OCI-LY7 (cell line): ENCODE measurements around the gene ANK3. TPM values are rescaled to one million over a fixed set of nuclear protein-coding genes. Genes with fewer than 3 reads are reported as not detected.

Experiments
- BruUV-seq: library from RNA; stranded (reverse); fragments of 400-500 nt; replicated peaks from 2 replicates; lab custom pipeline; 2021; lab: Mats Ljungman, UMichigan
- CTCF ChIA-PET: fragments of 300-600 bp; sonication (Branson Sonifier 250); formaldehyde crosslinking; loops from one replicate; lab custom pipeline; 2022; ENCODE audit warnings: antibody characterized with exemption; ENCODE audit not compliant: unreplicated experiment; lab: Charles Lee
- POLR2A ChIA-PET: fragments of 300-600 bp; sonication (Branson Sonifier 250); formaldehyde crosslinking; loops from one replicate; lab custom pipeline; 2022; ENCODE audit warnings: antibody characterized with exemption; lab: Charles Lee
- DNase-seq: peaks from one replicate; pipeline ENCODE4 v3.0.0-alpha.2; 2015; ENCODE audit warnings: low spot score
- H2AFZ ChIP-seq: fragments of 200-600 bp; sonication (generic), shearing (Covaris generic); 2 replicates; pipeline ENCODE4 v1.6.1; 2014; ENCODE audit warnings: mild to moderate bottlenecking, antibody characterized with exemption, low read length, moderate library complexity
- H3K27ac ChIP-seq: fragments of 200-600 bp; sonication (generic); 2 replicates; pipeline ENCODE4 v1.5.1; 2014; ENCODE audit warnings: mixed run types, low read depth, mild to moderate bottlenecking, moderate library complexity, low read length, inconsistent platforms; ENCODE audit not compliant: poor library complexity, severe bottlenecking
- H3K36me3 ChIP-seq: fragments of 200-600 bp; sonication (generic); 2 replicates; pipeline ENCODE4 v1.6.1; 2014; ENCODE audit warnings: mild to moderate bottlenecking, antibody characterized with exemption, low read length, moderate library complexity, mixed read lengths; ENCODE audit not compliant: insufficient read depth
- H3K4me1 ChIP-seq: fragments of 200-600 bp; sonication (generic); 2 replicates; pipeline ENCODE4 v1.5.1; 2014; ENCODE audit warnings: mild to moderate bottlenecking, low read length; ENCODE audit not compliant: insufficient read depth, poor library complexity, severe bottlenecking
- H3K4me2 ChIP-seq: fragments of 200-600 bp; sonication (generic); 2 replicates; pipeline ENCODE4 v1.6.1; 2014; ENCODE audit warnings: mild to moderate bottlenecking, low read length
- H3K4me3 ChIP-seq: fragments of 200-600 bp; sonication (generic); 2 replicates; pipeline ENCODE4 v1.5.1; 2014; ENCODE audit warnings: mild to moderate bottlenecking, low read depth, low read length; ENCODE audit not compliant: poor library complexity, severe bottlenecking
- H3K79me2 ChIP-seq: fragments of 200-600 bp; sonication (generic); 2 replicates; pipeline ENCODE4 v1.6.1; 2016; ENCODE audit warnings: low read depth, mild to moderate bottlenecking, low read length, moderate library complexity, mixed read lengths; ENCODE audit not compliant: insufficient read depth
- H3K9me2 ChIP-seq: fragments of 200-600 bp; sonication (generic); 2 replicates; pipeline ENCODE4 v1.6.1; 2016; ENCODE audit warnings: mild to moderate bottlenecking, low read length, mixed read lengths; ENCODE audit not compliant: insufficient read depth
- H3K9me3 ChIP-seq: fragments of 200-600 bp; sonication (generic); 2 replicates; pipeline ENCODE4 v1.6.1; 2014; ENCODE audit warnings: mild to moderate bottlenecking, mixed run types, low read length, mixed read lengths
- H4K20me1 ChIP-seq: fragments of 200-600 bp; sonication (generic); 2 replicates; pipeline ENCODE4 v1.6.1; 2014; ENCODE audit warnings: mild to moderate bottlenecking, antibody characterized with exemption, low read length, moderate library complexity, mixed read lengths; ENCODE audit not compliant: insufficient read depth
- CTCF ChIP-seq: fragments of 200-600 bp; sonication (generic); conservative IDR thresholded peaks from 2 replicates; pipeline ENCODE4 v1.5.1; 2014; ENCODE audit warnings: mild to moderate bottlenecking, antibody characterized with exemption, low read length, moderate library complexity, mixed read lengths
- EZH2phosphoT487 ChIP-seq: fragments of 200-600 bp; sonication (generic); IDR thresholded peaks from 2 replicates; pipeline ENCODE4 v1.6.1; 2018; ENCODE audit warnings: low read depth, borderline replicate concordance, mild to moderate bottlenecking, mixed run types, antibody characterized with exemption, low read length, moderate library complexity, mixed read lengths
- intact Hi-C: fragments of 100-400 bp; cut with micrococcal nuclease; formaldehyde crosslinking; loops from one replicate; pipeline ENCODE4 v1.10.0; 2022; ENCODE audit not compliant: unreplicated experiment
- total RNA-seq, 2 experiments: library from RNA; depleted of rRNA in 1 of 2; stranded (reverse); fragments of >200 nt in 1 of 2; shearing (Covaris generic) in 1 of 2; gene quantifications; 2 replicates each; pipeline ENCODE4 v1.2.3, GENCODE V29; 2014 to 2022

ANK3 gene
- total RNA-seq, 2 experiments from 2014 or later, result 0.13 to 0.49 TPM

- POLR2A ChIA-PET, result no interaction called here
- no peak overlapping the region for H2AFZ ChIP-seq
These were observed 26.5 kb downstream of the ANK3 start for GRCh38 chr10:60363187-60363586.

GRCh38 chr10:60362461-60362860 is 27.2 kb downstream of the ANK3 start:
- intact Hi-C loops, result no loop called here
- TF ChIP-seq EZH2phosphoT487, result no peak
- TF ChIP-seq CTCF, result no peak
- no TSS peak for BruUV-seq

More at GRCh38 chr10:60363187-60363586, 26.5 kb downstream of the ANK3 start:
- TF ChIP-seq EZH2phosphoT487 (no peak), CTCF (no peak)
- intact Hi-C loops, result no loop called here
- no peak overlapping the region for H3K27ac ChIP-seq
- no peak overlapping the region for H3K4me2 ChIP-seq
- H3K9me2 ChIP-seq, result no peaks in the 10 kb centered on the region
- no peak for DNase-seq
- H3K4me1 ChIP-seq, result no peaks in the 10 kb centered on the region
- H3K36me3 ChIP-seq, result no peaks in the 10 kb centered on the region
- no peaks in the 10 kb centered on the region for H4K20me1 ChIP-seq
- H3K79me2 ChIP-seq, result no peaks in the 10 kb centered on the region
- H3K9me3 ChIP-seq, result no peaks in the 10 kb centered on the region
- CTCF ChIA-PET, result no interaction called here
- no TSS peak for BruUV-seq
- H3K4me3 ChIP-seq, result no peak overlapping the region

GRCh38 chr10:60359066-60359465 is 30.6 kb downstream of the ANK3 start:
- no peaks in the 10 kb centered on the region for H3K9me3 ChIP-seq
- no peaks in the 10 kb centered on the region for H3K9me2 ChIP-seq
- no peaks in the 10 kb centered on the region for H3K4me1 ChIP-seq
- H2AFZ ChIP-seq, result no peak overlapping the region
- intact Hi-C loops, result no loop called here
- TF ChIP-seq EZH2phosphoT487 (no peak), CTCF (no peak)
- H3K4me3 ChIP-seq, result no peak overlapping the region
- no peaks in the 10 kb centered on the region for H3K36me3 ChIP-seq
- no peak overlapping the region for H3K27ac ChIP-seq
- no peak for DNase-seq
- H4K20me1 ChIP-seq, result no peaks in the 10 kb centered on the region
- POLR2A ChIA-PET, result interaction anchor here (0.6 to 2.0 kb wide), 3 partner anchors 22 to 1578 kb away, joined by 3 to 7 read pairs (median 4); no protein-coding TSS in a partner anchor
- no peaks in the 10 kb centered on the region for H3K79me2 ChIP-seq
- BruUV-seq, result no TSS peak
- no peak overlapping the region for H3K4me2 ChIP-seq
- CTCF ChIA-PET, result no interaction called here

More at GRCh38 chr10:60362461-60362860, 27.2 kb downstream of the ANK3 start:
- Histone ChIP-seq H3K9me2 (no peaks in the 10 kb centered on the region), H3K79me2 (no peaks in the 10 kb centered on the region), H4K20me1 (no peaks in the 10 kb centered on the region), H3K36me3 (no peaks in the 10 kb centered on the region), H3K9me3 (no peaks in the 10 kb centered on the region), H3K4me2 (no peak overlapping the region), H3K4me3 (no peak overlapping the region), H3K4me1 (no peaks in the 10 kb centered on the region), H3K27ac (no peak overlapping the region), H2AFZ (no peak overlapping the region)
- no peak for DNase-seq
- ChIA-PET CTCF (no interaction called here), POLR2A (interaction anchor here (0.6 to 0.8 kb wide), 2 partner anchors 10 to 49 kb away, joined by 3 to 6 read pairs; no protein-coding TSS in a partner anchor)
